ENCODE results near the gene OR4C5.
"Not testable (repeated sequence)": the region's sequence is repeated elsewhere in the genome, so short reads cannot be mapped to it uniquely, and the experiment has no call there.

Gene OR4C5

DNA sequence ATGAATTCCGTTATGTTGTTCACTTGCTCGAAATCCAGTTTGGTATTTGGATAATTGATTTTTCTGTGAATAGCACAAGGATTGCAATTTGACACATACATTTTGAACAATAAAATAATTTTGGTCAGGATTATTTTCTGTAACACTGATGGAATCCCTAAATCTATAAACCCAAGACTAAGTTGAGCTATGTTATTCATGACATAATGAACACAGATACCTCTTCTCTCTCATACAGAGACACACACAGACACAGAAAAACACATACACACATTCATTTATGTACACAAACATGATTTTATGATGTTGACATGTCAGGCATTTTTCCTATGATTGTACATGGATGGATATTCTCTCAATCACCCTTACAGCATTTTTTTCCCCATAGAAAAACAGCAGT lies at the start of gene OR4C5:
Gene OR4C5 (minus strand): TSS at position 101 of the 400 bp plus-strand sequence. CDS start 0 bp downstream, at position 101.
- no peak for DNase-seq (ENCODE audit: low read depth)

DNA sequence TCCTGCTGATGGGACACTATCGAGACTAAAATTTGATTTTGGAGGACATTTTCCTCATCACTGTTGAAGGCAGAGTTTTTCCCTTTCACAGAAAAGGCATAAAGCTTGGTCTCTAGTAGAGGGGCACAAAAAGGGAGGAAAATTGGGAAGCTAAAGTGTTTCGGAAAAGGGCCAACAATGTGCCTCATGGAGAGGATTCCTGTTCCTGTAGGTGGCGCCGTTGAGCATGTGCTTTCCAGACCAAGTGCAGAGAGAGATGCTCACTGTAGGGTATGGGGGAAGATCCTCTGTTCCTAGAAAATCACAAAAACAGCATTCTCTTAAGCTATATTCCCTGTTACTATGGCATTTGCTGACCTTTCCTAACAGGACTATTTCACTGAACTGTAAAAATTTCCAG lies 18.4 kb upstream of the OR4C5 start:
- DNase-seq (ENCODE audit: low read depth) = no peak

DNA sequence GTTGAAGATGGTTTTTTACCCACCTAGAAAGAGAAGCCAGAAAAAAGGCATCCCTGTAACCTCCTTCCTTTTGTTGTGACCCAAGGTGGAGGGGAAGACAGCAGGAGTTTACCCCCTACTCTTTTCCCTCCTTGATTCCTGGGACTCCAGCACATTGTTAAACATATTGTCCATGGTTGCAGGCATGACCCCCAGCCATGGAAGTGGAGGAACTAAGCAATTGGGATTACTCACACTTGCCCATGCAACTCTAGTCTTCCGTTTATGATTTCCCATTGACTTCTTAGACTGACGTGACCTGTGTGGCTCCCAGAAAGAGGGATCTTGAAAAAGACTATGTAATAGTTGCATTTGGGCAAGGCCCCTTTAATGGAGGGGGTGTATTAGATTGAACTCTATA lies 17.9 kb upstream of the OR4C5 start:
- not testable (repeated sequence) for DNase-seq (ENCODE audit: low read depth)

DNA sequence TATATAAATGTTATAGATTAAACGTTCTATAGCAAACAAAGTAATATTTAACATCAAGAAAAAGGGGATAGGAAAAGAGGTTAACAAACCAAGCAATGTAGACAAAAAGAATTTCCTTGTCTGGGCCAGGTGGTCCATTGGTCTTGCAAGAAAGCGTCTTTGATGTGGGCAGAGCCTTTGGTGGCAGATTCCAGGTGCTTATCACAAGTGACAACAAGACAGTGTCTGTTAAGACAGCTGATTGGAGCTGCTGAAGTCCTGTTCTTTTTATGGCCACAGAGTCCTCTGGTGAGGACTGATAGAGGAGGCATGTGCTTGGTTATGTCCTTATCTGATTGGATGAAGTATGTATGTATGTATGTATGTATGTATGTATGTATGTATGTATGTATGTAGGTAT lies 5.0 kb downstream of the OR4C5 start:
- not testable (repeated sequence) for DNase-seq (ENCODE audit: low read depth)

DNA sequence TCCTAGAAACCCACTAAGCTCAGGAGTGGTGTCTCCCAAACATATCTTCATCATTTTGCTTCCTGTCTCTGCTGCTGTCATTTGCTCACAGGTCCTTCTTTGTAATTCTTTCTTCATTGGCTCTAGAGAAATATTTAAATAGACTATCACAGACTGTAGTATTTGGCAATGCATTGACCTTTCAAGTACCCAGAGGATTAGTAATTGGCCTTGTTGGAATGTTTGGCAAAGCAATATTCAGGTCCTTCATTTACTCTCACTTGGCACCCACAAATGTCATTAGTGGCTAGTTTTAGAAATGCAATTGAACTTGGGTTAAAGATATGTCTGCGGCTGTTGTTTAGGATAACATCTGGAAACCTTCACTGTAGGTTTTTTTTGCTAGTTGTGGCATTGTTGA lies 11.6 kb downstream of the OR4C5 start:
- DNase-seq (ENCODE audit: low read depth) = no peak

DNA sequence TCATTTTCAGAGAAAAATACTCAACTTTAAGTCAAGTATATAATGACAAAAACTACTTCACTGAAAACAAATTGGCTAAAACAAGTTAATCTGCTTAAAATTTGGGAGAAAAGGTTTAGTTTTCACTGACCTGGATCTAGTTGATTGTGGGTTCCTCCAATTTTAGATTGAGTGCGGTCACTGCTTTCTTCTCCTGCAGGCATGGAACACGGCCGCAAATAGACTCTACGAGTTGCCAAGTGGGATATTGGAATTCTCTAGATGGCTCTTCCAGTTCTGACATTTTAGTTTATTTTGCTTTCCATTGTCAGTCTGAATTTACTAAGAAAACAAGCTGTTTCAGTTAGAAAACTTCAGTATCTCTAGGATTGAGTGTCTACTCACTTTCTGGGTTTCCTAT lies 12.3 kb downstream of the OR4C5 start:
- DNase-seq (ENCODE audit: low read depth) = no peak

DNA sequence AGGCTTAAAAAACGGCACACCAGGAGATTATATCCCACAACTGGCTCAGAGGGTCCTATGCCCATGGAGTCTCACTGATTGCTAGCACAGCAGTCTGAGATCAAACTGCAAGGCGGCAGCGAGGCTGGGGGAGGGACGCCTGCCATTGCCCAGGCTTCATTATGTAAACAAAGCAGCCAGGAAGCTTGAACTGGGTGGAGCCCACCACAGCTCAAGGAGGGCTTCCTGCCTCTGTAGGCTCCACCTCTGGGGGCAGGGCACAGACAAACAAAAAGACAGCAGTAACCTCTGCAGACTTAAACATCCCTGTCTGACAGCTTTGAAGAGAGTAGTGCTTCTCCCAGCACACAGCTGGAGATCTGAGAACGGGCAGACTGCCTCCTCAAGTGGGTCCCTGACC lies 20.0 kb downstream of the OR4C5 start:
- not testable (repeated sequence) for DNase-seq (ENCODE audit: low read depth)

DNA sequence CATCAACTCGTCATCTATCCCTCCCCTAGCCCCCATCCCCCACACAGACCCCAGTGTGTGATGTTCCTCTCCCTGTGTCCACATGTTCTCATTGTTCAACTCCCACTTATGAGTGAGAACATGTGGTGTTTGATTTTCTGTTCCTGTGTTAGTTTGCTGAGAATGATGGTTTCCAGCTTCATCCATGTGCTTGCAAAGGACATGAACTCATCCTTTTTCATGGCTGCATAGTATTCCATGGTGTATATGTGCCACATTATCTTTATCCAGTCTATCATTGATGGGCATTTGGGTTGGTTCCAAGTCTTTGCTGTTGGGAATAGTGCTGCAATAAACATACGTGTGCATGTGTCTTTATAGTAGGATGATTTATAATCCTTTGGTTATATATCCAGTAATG lies 23.8 kb downstream of the OR4C5 start:
- not testable (repeated sequence) for DNase-seq (ENCODE audit: low read depth)

DNA sequence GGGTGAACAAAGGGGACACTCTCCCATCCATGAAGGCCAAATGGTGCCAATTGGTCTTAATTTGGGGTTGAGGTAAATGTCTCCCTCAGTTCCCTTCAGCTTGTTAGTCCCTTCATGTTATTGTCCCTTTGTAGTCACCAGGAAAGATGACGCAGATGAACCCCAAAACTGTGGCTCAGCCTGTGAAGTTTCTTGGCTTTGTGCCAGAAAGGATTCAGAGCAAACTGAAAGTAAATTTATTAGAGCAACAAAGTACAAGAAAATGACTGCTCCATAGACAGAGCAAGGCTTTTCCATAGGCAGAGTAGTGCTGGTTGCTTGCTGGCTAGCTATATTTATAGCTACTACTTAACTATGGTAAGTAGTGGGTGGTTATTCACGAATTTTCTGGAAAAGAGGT lies 24.8 kb downstream of the OR4C5 start:
- no peak for DNase-seq (ENCODE audit: low read depth)

DNA sequence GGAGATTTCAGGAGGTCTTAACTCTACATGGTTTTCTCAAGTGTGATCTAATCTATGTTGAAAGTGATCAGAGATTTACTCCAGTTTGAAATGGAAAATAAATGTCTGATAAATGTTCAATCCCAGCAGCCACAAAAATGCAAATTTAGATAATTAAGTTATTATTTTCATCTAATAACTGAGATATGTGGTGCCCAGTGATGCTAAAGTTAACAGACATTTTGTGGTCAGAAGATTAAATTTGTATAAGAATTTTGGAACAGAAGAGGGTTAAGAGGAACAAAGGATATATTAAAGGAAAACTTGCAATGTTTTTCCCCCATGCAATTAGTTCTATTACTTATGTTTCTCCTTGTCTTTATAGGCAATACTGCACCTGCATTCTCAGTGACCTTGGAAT lies 41.6 kb downstream of the OR4C5 start, which contains the start of gene OR4C3:
Gene OR4C3 (plus strand): TSS at position 301 of the 400 bp plus-strand sequence. CDS start 102 bp downstream, outside the sequence.
- DNase-seq (ENCODE audit: low read depth) = not testable (repeated sequence)

DNA sequence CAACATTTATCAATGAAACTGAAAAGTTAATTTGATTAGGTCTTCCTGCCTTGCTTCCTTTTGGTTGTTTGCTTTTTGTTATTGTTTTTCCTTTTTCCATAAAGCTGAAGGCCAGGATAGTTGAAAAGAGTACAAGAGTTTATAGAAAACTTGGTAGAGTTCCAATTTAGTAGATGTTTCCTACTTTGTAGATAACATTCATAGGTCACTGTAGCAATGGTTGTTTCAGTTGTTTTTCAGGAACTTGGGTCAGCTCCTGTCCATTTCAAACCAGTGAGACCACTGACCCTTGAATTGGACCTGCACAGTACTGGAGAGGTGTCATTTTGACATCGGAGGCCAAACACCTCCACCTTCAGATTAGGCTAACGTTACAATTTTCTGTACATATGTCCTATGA lies 46.5 kb downstream of the OR4C5 start:
- not testable (repeated sequence) for DNase-seq (ENCODE audit: low read depth)
